Stimulated activated naive CD8-positive, alpha-beta T cell treated with anti-CD3 and anti-CD28 coated beads, Interleukin-15, Interleukin-2, amounts not matched to agents 100 ng/mL and 50 ng/mL, for 24 hours (primary cell): ENCODE results near the gene FALEC.

Experiments used
- H3K27ac Mint-ChIP-seq: one replicate; pipeline ENCODE4 v1.8.0; 2021; ENCODE audit warnings: mild to moderate bottlenecking, mixed read lengths
- H3K27me3 Mint-ChIP-seq: one replicate; pipeline ENCODE4 v1.8.0; 2021; ENCODE audit warnings: mixed read lengths
- H3K36me3 Mint-ChIP-seq: one replicate; pipeline ENCODE4 v1.8.0; 2021; ENCODE audit warnings: low read depth, mixed read lengths
- H3K4me1 Mint-ChIP-seq: one replicate; pipeline ENCODE4 v1.8.0; 2021; ENCODE audit warnings: low read depth, mixed read lengths
- H3K4me3 Mint-ChIP-seq: one replicate; pipeline ENCODE4 v1.8.0; 2021; ENCODE audit warnings: mild to moderate bottlenecking, mixed read lengths
- H3K9me3 Mint-ChIP-seq: one replicate; pipeline ENCODE4 v1.8.0; 2021; ENCODE audit warnings: mixed read lengths

The FALEC gene

GRCh38 chr1:150525348-150525747 is 9.8 kb downstream of the FALEC start:
- no peaks in the 10 kb centered on the region for H3K9me3 Mint-ChIP-seq
- no peaks in the 10 kb centered on the region for H3K27me3 Mint-ChIP-seq
- no peaks in the 10 kb centered on the region for H3K36me3 Mint-ChIP-seq
- H3K27ac Mint-ChIP-seq = no peak overlapping the region
- H3K4me3 Mint-ChIP-seq = no peak overlapping the region
- no peaks in the 10 kb centered on the region for H3K4me1 Mint-ChIP-seq

DNA sequence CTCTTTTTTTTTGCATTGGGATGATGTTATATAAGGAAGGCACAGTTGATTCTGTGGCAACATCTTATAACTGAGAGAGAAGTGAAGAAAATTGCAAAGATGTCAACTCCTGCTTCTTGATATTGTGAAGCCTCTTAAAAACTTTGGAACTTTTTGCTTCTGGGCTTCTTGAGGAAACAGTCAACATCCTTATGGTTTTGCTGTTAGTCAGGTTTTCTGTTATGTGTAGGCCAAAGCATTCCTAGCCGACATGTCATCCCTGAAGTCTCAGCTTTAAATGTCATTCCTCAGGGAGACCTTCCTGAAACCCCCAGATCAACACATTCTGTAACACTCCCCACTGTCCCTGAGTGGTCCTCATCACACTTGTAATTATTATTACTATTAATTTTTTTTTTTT is 12.6 kb downstream of the FALEC start:
- H3K27ac Mint-ChIP-seq = no peak overlapping the region
- no peak overlapping the region for H3K4me3 Mint-ChIP-seq
- H3K27me3 Mint-ChIP-seq = no peaks in the 10 kb centered on the region

DNA sequence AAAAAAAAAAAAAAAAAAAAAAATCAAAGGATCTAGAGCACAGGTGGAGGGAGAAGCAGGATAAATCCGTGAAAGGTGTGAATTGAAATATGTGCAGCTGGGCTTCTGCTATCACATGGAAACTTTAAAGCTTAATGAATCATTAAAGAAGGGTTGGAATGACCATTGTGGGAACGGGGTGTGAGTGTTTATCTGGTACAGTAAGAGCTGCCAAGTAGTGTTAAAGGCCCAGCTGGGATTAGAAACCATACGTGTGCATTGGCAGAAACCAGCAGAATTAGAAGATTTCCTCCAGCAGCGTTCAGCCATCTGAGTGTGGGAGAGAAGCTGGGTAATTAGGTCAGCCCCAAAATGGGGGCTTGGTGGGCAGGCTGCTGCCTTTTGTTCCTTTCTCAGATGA is 13.5 kb downstream of the FALEC start:
- Mint-ChIP-seq H3K27ac (no peak overlapping the region), H3K9me3 (no peaks in the 10 kb centered on the region), H3K4me1 (no peaks in the 10 kb centered on the region), H3K27me3 (no peaks in the 10 kb centered on the region), H3K4me3 (no peak overlapping the region), H3K36me3 (no peaks in the 10 kb centered on the region)

More for the DNA sequence above, 12.6 kb downstream of the FALEC start:
- Mint-ChIP-seq H3K4me1 (no peaks in the 10 kb centered on the region), H3K36me3 (no peaks in the 10 kb centered on the region), H3K9me3 (no peaks in the 10 kb centered on the region)

DNA sequence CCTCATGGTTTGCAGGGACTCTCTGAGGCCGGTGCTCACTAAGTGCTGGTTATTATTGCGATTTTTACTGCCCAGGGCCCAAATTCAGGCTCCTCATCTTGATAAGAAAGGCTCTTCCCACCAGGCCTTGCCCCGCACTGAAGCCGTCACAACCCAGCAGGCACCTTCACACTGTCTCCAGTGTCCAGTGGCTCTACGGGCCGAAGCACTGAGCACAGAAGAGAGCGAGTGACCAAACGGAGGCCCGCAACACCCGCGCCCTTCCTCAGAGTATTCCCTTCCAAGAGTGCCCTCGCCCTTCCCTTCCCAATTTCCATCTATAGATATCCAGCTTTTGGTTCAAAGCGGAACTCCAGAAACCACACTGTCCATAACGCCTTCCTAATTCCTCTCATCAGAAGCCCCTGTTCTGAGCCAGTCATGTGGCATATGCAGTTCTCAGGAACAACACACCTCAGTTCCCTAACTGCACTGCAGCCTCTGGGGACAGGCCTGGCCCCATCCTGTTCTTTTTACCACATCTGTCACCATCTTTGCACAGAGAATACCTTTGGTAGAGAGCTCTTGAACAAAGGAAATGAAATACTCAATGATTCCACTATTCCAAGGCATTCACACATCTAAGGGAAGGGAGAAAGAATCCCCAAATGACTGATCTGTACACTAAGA is 15.1 kb downstream of the FALEC start:
- H3K4me1 Mint-ChIP-seq = no peaks in the 10 kb centered on the region
- no peaks in the 10 kb centered on the region for H3K27me3 Mint-ChIP-seq
- H3K27ac Mint-ChIP-seq = no peak overlapping the region
- H3K9me3 Mint-ChIP-seq = no peaks in the 10 kb centered on the region
- H3K36me3 Mint-ChIP-seq = no peaks in the 10 kb centered on the region
- no peak overlapping the region for H3K4me3 Mint-ChIP-seq

DNA sequence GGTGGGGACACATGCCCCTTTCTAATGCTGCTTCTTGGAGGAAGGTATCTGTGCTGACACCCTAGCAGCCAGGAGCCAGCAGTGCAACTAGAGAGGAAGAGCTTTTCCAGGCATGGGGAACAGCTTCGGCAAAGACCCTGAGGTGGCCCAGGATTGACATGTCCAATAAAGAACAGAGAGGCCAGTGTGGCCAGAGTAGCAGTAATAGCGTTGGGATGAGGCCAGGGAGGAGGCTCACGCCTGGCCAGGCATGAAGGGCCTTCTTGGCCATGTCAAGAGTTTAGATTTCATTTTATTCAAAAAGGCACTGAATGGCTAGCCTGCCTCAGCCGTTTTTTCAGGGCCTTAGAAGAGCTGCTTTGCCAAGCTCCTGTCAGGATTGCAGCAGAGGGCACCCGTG is 17.3 kb downstream of the FALEC start:
- H3K9me3 Mint-ChIP-seq = no peaks in the 10 kb centered on the region
- no peaks in the 10 kb centered on the region for H3K4me1 Mint-ChIP-seq
- H3K27ac Mint-ChIP-seq = no peak overlapping the region
- no peaks in the 10 kb centered on the region for H3K27me3 Mint-ChIP-seq
- H3K36me3 Mint-ChIP-seq = no peaks in the 10 kb centered on the region
- no peak overlapping the region for H3K4me3 Mint-ChIP-seq

GRCh38 chr1:150534002-150534401 is 18.4 kb downstream of the FALEC start:
- H3K27me3 Mint-ChIP-seq = no peaks in the 10 kb centered on the region
- H3K9me3 Mint-ChIP-seq = no peaks in the 10 kb centered on the region
- H3K4me3 Mint-ChIP-seq = no peak overlapping the region
- no peaks in the 10 kb centered on the region for H3K4me1 Mint-ChIP-seq
- no peaks in the 10 kb centered on the region for H3K36me3 Mint-ChIP-seq
- no peak overlapping the region for H3K27ac Mint-ChIP-seq

- H3K27me3 Mint-ChIP-seq = no peaks in the 10 kb centered on the region
- H3K27ac Mint-ChIP-seq = no peak overlapping the region
- H3K4me3 Mint-ChIP-seq = no peak overlapping the region
- H3K9me3 Mint-ChIP-seq = no peaks in the 10 kb centered on the region
- H3K36me3 Mint-ChIP-seq = no peaks in the 10 kb centered on the region
- no peaks in the 10 kb centered on the region for H3K4me1 Mint-ChIP-seq
These were observed 20.1 kb downstream of the FALEC start for GRCh38 chr1:150535511-150536287.

DNA sequence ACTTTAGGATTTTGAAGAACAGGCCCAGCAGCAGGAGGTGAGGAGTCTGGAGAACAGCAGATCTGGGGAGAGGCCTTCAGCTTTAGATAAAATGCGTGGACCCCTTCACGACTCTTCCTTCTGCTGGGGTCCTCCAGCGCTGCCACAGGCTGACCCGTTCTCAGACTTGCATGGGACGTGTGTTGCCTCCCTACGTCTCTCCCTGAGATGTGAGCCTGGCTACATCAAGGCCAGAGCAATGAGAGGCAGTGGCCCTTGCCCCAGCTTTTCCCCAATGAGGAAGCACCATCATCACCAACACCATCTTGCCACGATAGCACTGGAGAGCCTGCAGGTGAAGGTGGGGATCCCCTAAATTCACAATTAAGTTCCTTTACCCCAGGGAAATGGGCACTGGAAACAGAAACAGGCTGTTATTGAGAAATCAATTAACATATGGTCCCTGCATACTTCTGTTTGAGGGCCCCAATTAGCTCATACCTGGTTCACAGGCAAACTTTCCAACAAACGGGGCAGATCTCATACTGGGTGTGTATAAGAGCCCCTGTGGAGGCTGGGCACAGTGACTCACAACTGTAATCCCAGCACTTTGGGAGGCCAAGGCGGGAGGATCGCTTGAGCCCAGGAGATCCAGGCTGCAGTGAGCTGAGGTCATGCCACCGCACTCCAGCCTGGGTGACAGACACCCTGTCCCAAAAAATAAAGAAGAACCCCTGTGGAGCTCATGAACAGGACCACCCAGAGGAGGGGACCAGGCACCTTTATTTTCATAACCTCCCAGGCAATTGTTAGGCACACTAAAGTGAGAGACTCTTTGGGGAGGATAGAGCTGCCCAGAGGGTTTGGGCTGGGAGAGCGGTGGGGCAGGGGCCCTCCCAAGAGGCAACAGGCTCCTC is 21.5 kb downstream of the FALEC start:
- Mint-ChIP-seq H3K9me3 (no peaks in the 10 kb centered on the region), H3K27me3 (no peaks in the 10 kb centered on the region), H3K4me1 (no peaks in the 10 kb centered on the region), H3K4me3 (no peak overlapping the region), H3K36me3 (no peaks in the 10 kb centered on the region), H3K27ac (no peak overlapping the region)

GRCh38 chr1:150537732-150538684 is 22.5 kb downstream of the FALEC start:
- no peaks in the 10 kb centered on the region for H3K4me1 Mint-ChIP-seq
- H3K9me3 Mint-ChIP-seq = no peaks in the 10 kb centered on the region
- H3K4me3 Mint-ChIP-seq = no peak overlapping the region
- H3K27ac Mint-ChIP-seq = no peak overlapping the region
- H3K36me3 Mint-ChIP-seq = no peaks in the 10 kb centered on the region
- H3K27me3 Mint-ChIP-seq = no peaks in the 10 kb centered on the region

DNA sequence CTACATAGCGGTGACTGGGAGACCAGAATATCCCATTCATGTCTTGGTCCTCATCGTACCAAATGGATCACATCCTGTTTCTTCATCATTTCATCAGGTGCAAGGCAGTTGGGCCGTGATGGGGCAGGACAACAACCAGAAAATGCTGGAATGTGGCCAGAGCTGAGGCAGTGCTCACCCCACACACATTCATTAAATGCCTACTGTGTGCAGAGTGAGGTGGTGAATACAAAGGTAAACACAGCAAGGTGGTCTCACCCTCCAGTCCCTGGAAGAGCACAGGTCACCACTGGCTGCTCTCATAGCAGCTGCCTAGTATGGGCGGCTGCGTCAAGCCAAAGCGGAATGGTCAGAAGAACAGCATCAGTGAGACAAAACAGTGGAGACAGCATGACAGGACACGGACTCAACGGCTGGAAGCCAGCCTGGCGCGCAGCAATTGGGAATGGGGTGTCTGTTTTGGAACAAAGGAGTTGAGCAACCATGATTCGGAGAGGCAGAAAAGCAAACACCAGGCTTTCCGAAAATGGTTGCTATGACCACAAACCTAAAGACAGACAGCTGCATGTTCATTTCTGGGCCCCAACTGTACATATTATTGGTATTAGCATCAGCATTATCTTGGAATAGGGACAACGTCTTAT is 28.1 kb downstream of the FALEC start:
- Mint-ChIP-seq H3K27me3 (peaks cover 12% of the 10 kb centered on the region), H3K27ac (no peak overlapping the region), H3K4me3 (no peak overlapping the region), H3K36me3 (no peaks in the 10 kb centered on the region), H3K9me3 (no peaks in the 10 kb centered on the region), H3K4me1 (peaks cover 8% of the 10 kb centered on the region)

- H3K4me3 Mint-ChIP-seq = no peak overlapping the region
- no peaks in the 10 kb centered on the region for H3K9me3 Mint-ChIP-seq
- H3K27me3 Mint-ChIP-seq = peaks cover 12% of the 10 kb centered on the region
- peaks cover 8% of the 10 kb centered on the region for H3K4me1 Mint-ChIP-seq
- no peak overlapping the region for H3K27ac Mint-ChIP-seq
- H3K36me3 Mint-ChIP-seq = no peaks in the 10 kb centered on the region
These were observed 28.7 kb downstream of the FALEC start for GRCh38 chr1:150544204-150544603.

- peaks cover 12% of the 10 kb centered on the region for H3K4me1 Mint-ChIP-seq
- no peak overlapping the region for H3K27ac Mint-ChIP-seq
- H3K4me3 Mint-ChIP-seq = no peak overlapping the region
- H3K27me3 Mint-ChIP-seq = peaks cover 20% of the 10 kb centered on the region
- H3K36me3 Mint-ChIP-seq = no peaks in the 10 kb centered on the region
- H3K9me3 Mint-ChIP-seq = no peaks in the 10 kb centered on the region
These were observed 30.0 kb downstream of the FALEC start for GRCh38 chr1:150545486-150546032.

DNA sequence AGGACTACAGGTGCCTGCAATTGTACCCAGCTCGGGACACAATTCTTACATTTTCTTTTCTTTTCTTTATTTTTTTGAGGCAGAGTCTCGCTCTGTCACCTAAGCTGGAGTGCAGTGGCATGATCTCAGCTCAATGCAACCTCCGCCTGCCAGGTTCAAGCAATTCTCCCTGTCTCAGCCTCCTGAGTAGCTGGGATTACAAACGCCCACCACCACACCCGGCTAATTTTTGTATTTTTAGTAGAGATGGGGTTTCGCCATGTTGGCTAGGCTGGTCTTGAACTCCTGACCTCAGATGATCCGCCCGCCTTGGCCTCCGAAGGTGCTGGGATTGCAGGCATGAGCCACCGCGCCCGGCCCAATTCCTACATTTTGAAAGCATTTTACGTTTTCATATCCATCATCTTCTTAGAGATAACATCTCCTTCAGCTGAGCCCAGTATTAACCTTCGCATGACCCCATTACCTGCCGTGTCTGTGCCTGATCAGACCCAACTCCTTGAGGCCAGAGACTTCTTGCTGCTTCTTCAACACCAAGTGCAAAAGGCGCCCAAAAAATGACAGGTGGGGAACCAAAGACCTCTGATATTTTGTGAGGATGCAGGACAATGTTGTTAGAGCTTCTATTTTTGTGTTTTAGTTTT is 30.9 kb downstream of the FALEC start:
- no peak overlapping the region for H3K4me3 Mint-ChIP-seq
- H3K27me3 Mint-ChIP-seq = peaks cover 29% of the 10 kb centered on the region
- peaks cover 20% of the 10 kb centered on the region for H3K4me1 Mint-ChIP-seq
- no peaks in the 10 kb centered on the region for H3K36me3 Mint-ChIP-seq
- H3K27ac Mint-ChIP-seq = no peak overlapping the region
- H3K9me3 Mint-ChIP-seq = no peaks in the 10 kb centered on the region
